Neuron (in vitro differentiated cells): Measurements from ENCODE around the gene CYTH1.

Source experiments
- H2AFZ ChIP-seq: one replicate; pipeline ENCODE4 v1.6.1; 2013; ENCODE audit warnings: low read depth, mild to moderate bottlenecking, inconsistent platforms, low read length, moderate library complexity
- H3K27me3 ChIP-seq: one replicate; pipeline ENCODE4 v1.6.1; 2013; ENCODE audit warnings: low read length; ENCODE audit not compliant: insufficient read depth
- H3K36me3 ChIP-seq: one replicate; pipeline ENCODE4 v1.6.1; 2013; ENCODE audit warnings: low read length; ENCODE audit not compliant: insufficient read depth
- H3K4me1 ChIP-seq: one replicate; pipeline ENCODE4 v1.6.1; 2013; ENCODE audit warnings: low read length; ENCODE audit not compliant: insufficient read depth
- H3K4me3 ChIP-seq: 2 replicates; pipeline ENCODE4 v1.5.1; 2013; ENCODE audit warnings: mild to moderate bottlenecking, low read length, moderate library complexity
- H3K9me3 ChIP-seq: one replicate; pipeline ENCODE4 v1.6.1; 2013; ENCODE audit warnings: low read length

CYTH1 gene

GRCh38 chr17:78777881-78778280, 4.2 kb downstream of the CYTH1 start:
- no peaks in the 10 kb centered on the region for H3K9me3 ChIP-seq
- no peak overlapping the region for H2AFZ ChIP-seq
- H3K4me3 ChIP-seq: no peak overlapping the region
- no peaks in the 10 kb centered on the region for H3K27me3 ChIP-seq
- no peaks in the 10 kb centered on the region for H3K36me3 ChIP-seq
- peaks cover 15% of the 10 kb centered on the region for H3K4me1 ChIP-seq

- no peaks in the 10 kb centered on the region for H3K36me3 ChIP-seq
- H3K9me3 ChIP-seq: no peaks in the 10 kb centered on the region
- no peak overlapping the region for H3K4me3 ChIP-seq
- H2AFZ ChIP-seq: no peak overlapping the region
- peaks cover 6% of the 10 kb centered on the region for H3K4me1 ChIP-seq
- H3K27me3 ChIP-seq: no peaks in the 10 kb centered on the region
Measured at GRCh38 chr17:78774956-78775571, 7.0 kb downstream of the CYTH1 start.

GRCh38 chr17:78774453-78774852, 7.6 kb downstream of the CYTH1 start:
- Histone ChIP-seq H3K4me1 (no peaks in the 10 kb centered on the region), H3K9me3 (no peaks in the 10 kb centered on the region), H3K27me3 (no peaks in the 10 kb centered on the region), H3K36me3 (no peaks in the 10 kb centered on the region), H3K4me3 (no peak overlapping the region), H2AFZ (no peak overlapping the region)

GRCh38 chr17:78771758-78772382, 10.2 kb downstream of the CYTH1 start:
- H3K4me3 ChIP-seq: no peak overlapping the region
- H2AFZ ChIP-seq: no peak overlapping the region
- H3K36me3 ChIP-seq: no peaks in the 10 kb centered on the region
- peaks cover 8% of the 10 kb centered on the region for H3K4me1 ChIP-seq
- no peaks in the 10 kb centered on the region for H3K9me3 ChIP-seq
- H3K27me3 ChIP-seq: no peaks in the 10 kb centered on the region

GRCh38 chr17:78769196-78769773, 12.8 kb downstream of the CYTH1 start:
- H3K36me3 ChIP-seq: no peaks in the 10 kb centered on the region
- H3K9me3 ChIP-seq: no peaks in the 10 kb centered on the region
- H2AFZ ChIP-seq: no peak overlapping the region
- no peak overlapping the region for H3K4me3 ChIP-seq
- H3K27me3 ChIP-seq: no peaks in the 10 kb centered on the region
- peaks cover 8% of the 10 kb centered on the region for H3K4me1 ChIP-seq

- H2AFZ ChIP-seq: no peak overlapping the region
Measured at GRCh38 chr17:78767806-78768205, 14.3 kb downstream of the CYTH1 start.

GRCh38 chr17:78766743-78767294, 15.3 kb downstream of the CYTH1 start:
- no peaks in the 10 kb centered on the region for H3K36me3 ChIP-seq
- H3K27me3 ChIP-seq: no peaks in the 10 kb centered on the region
- H2AFZ ChIP-seq: no peak overlapping the region
- H3K9me3 ChIP-seq: no peaks in the 10 kb centered on the region
- H3K4me3 ChIP-seq: no peak overlapping the region
- peaks cover 8% of the 10 kb centered on the region for H3K4me1 ChIP-seq

More at GRCh38 chr17:78767806-78768205, 14.3 kb downstream of the CYTH1 start:
- H3K4me3 ChIP-seq: no peak overlapping the region
- no peaks in the 10 kb centered on the region for H3K36me3 ChIP-seq
- no peaks in the 10 kb centered on the region for H3K27me3 ChIP-seq
- H3K4me1 ChIP-seq: peaks cover 8% of the 10 kb centered on the region
- no peaks in the 10 kb centered on the region for H3K9me3 ChIP-seq

GRCh38 chr17:78766225-78766624, 15.8 kb downstream of the CYTH1 start:
- Histone ChIP-seq H3K4me1 (peaks cover 8% of the 10 kb centered on the region), H3K4me3 (no peak overlapping the region), H3K27me3 (no peaks in the 10 kb centered on the region), H3K9me3 (no peaks in the 10 kb centered on the region), H2AFZ (no peak overlapping the region), H3K36me3 (no peaks in the 10 kb centered on the region)

GRCh38 chr17:78765821-78766220, 16.3 kb downstream of the CYTH1 start:
- H3K4me1 ChIP-seq: peaks cover 8% of the 10 kb centered on the region
- H3K27me3 ChIP-seq: no peaks in the 10 kb centered on the region
- no peak overlapping the region for H2AFZ ChIP-seq
- H3K4me3 ChIP-seq: no peak overlapping the region
- no peaks in the 10 kb centered on the region for H3K9me3 ChIP-seq
- no peaks in the 10 kb centered on the region for H3K36me3 ChIP-seq

- no peaks in the 10 kb centered on the region for H3K9me3 ChIP-seq
- H2AFZ ChIP-seq: no peak overlapping the region
- peaks cover 8% of the 10 kb centered on the region for H3K4me1 ChIP-seq
- no peaks in the 10 kb centered on the region for H3K27me3 ChIP-seq
- no peak overlapping the region for H3K4me3 ChIP-seq
- H3K36me3 ChIP-seq: no peaks in the 10 kb centered on the region
Measured at GRCh38 chr17:78764871-78765270, 17.2 kb downstream of the CYTH1 start.

- no peaks in the 10 kb centered on the region for H3K27me3 ChIP-seq
- peaks cover 16% of the 10 kb centered on the region for H3K4me1 ChIP-seq
- H3K36me3 ChIP-seq: no peaks in the 10 kb centered on the region
- no peaks in the 10 kb centered on the region for H3K9me3 ChIP-seq
- no peak overlapping the region for H2AFZ ChIP-seq
- H3K4me3 ChIP-seq: no peak overlapping the region
Measured at GRCh38 chr17:78763561-78763960, 18.5 kb downstream of the CYTH1 start.

GRCh38 chr17:78761789-78762406, 20.2 kb downstream of the CYTH1 start:
- Histone ChIP-seq H3K4me1 (peaks cover 7% of the 10 kb centered on the region), H3K4me3 (no peak overlapping the region), H3K36me3 (no peaks in the 10 kb centered on the region), H3K9me3 (no peaks in the 10 kb centered on the region), H2AFZ (no peak overlapping the region), H3K27me3 (no peaks in the 10 kb centered on the region)

- Histone ChIP-seq H2AFZ (no peak overlapping the region), H3K27me3 (no peaks in the 10 kb centered on the region), H3K4me1 (peaks cover 7% of the 10 kb centered on the region), H3K4me3 (no peak overlapping the region), H3K36me3 (no peaks in the 10 kb centered on the region), H3K9me3 (no peaks in the 10 kb centered on the region)
Measured at GRCh38 chr17:78759969-78760352, 22.1 kb downstream of the CYTH1 start.
